ENCODE measurements around the gene PMF1.

PMF1 gene

GRCh38 chr1:156217871-156218270, 5.1 kb downstream of the PMF1 start:
- no peak overlapping the region for H2AK5ac ChIP-seq (ENCODE audit: low read length)
- H3K79me2 ChIP-seq (ENCODE audit: control insufficient read depth, insufficient read depth, low read length, poor library complexity) = peaks cover 1% of the 10 kb centered on the region
- no peak overlapping the region for H3K23ac ChIP-seq (ENCODE audit: low read length)
- H2BK5ac ChIP-seq (ENCODE audit: low read depth, low read length, poor library complexity) = no peak overlapping the region
- H3K4me2 ChIP-seq (ENCODE audit: low read length) = no peak overlapping the region
- no peak overlapping the region for H2BK12ac ChIP-seq (ENCODE audit: low read length)
- no peak overlapping the region for H4K8ac ChIP-seq (ENCODE audit: low read depth, low read length)
- no peak overlapping the region for H3K18ac ChIP-seq (ENCODE audit: low read length)
- peak; percentile 24 to 55 for DNase-seq
- no peak overlapping the region for H2BK120ac ChIP-seq (ENCODE audit: insufficient read depth, low read length, poor library complexity)
- peaks cover 0 to 6% of the 10 kb centered on the region in 2 experiments for H3K4me1 ChIP-seq (ENCODE audit: control insufficient read depth in 1 of 2, insufficient read depth in 2 of 2, low read length in 2 of 2)
- WGBS (ENCODE audit: extremely low coverage, insufficient coverage, insufficient read length) = no CpG with 5 or more reads among the region's 2 CpGs
- H4K91ac ChIP-seq (ENCODE audit: low read depth, low read length) = no peak overlapping the region
- no peak overlapping the region for H3K9ac ChIP-seq (ENCODE audit: low read length)
- peaks cover 12 to 17% of the 10 kb centered on the region in 2 experiments for H3K36me3 ChIP-seq (ENCODE audit: control insufficient read depth in 1 of 2, insufficient read depth in 2 of 2, low read length in 2 of 2)
- H3K4ac ChIP-seq (ENCODE audit: low read depth, low read length) = no peak overlapping the region
- H3K79me1 ChIP-seq (ENCODE audit: low read length) = peaks cover 2% of the 10 kb centered on the region
- no peaks in the 10 kb centered on the region for H3K27me3 ChIP-seq (ENCODE audit: insufficient read depth, low read length)
- H3K14ac ChIP-seq (ENCODE audit: low read length) = no peak overlapping the region
- H3K27ac ChIP-seq (ENCODE audit: low read depth, low read length) = no peak overlapping the region
- H4K12ac ChIP-seq (ENCODE audit: low read depth, low read length) = no peak overlapping the region
- no peak overlapping the region for H2AFZ ChIP-seq (ENCODE audit: insufficient read depth, low read length, poor library complexity)
- no peak overlapping the region for H3K4me3 ChIP-seq (ENCODE audit: low read depth, low read length)
- H3K9me3 ChIP-seq (ENCODE audit: insufficient read depth, low read depth, low read length) = no peaks in the 10 kb centered on the region

GRCh38 chr1:156220226-156220625, 7.4 kb downstream of the PMF1 start:
- H4K91ac ChIP-seq (ENCODE audit: low read depth, low read length) = no peak overlapping the region
- H3K23ac ChIP-seq (ENCODE audit: low read length) = no peak overlapping the region
- H3K79me1 ChIP-seq (ENCODE audit: low read length) = no peaks in the 10 kb centered on the region
- no peak overlapping the region for H2AFZ ChIP-seq (ENCODE audit: insufficient read depth, low read length, poor library complexity)
- H2BK12ac ChIP-seq (ENCODE audit: low read length) = no peak overlapping the region
- no CpG with 5 or more reads among the region's 9 CpGs for WGBS (ENCODE audit: extremely low coverage, insufficient coverage, insufficient read length)
- H3K18ac ChIP-seq (ENCODE audit: low read length) = no peak overlapping the region
- H3K27me3 ChIP-seq (ENCODE audit: insufficient read depth, low read length) = no peaks in the 10 kb centered on the region
- no peak overlapping the region for H3K14ac ChIP-seq (ENCODE audit: low read length)
- no peaks in the 10 kb centered on the region for H3K4me1 ChIP-seq (ENCODE audit: control insufficient read depth in 1 of 2, insufficient read depth in 2 of 2, low read length in 2 of 2)
- no peak overlapping the region for H4K8ac ChIP-seq (ENCODE audit: low read depth, low read length)
- no peak overlapping the region for H3K4me2 ChIP-seq (ENCODE audit: low read length)
- H2BK5ac ChIP-seq (ENCODE audit: low read depth, low read length, poor library complexity) = no peak overlapping the region
- H3K9me3 ChIP-seq (ENCODE audit: insufficient read depth, low read depth, low read length) = no peaks in the 10 kb centered on the region
- H3K9ac ChIP-seq (ENCODE audit: low read length) = no peak overlapping the region
- no peak overlapping the region for H3K4me3 ChIP-seq (ENCODE audit: low read depth, low read length)
- DNase-seq = no peak
- H4K12ac ChIP-seq (ENCODE audit: low read depth, low read length) = no peak overlapping the region
- H3K79me2 ChIP-seq (ENCODE audit: control insufficient read depth, insufficient read depth, low read length, poor library complexity) = no peaks in the 10 kb centered on the region
- no peak overlapping the region for H3K27ac ChIP-seq (ENCODE audit: low read depth, low read length)
- peaks cover 18 to 23% of the 10 kb centered on the region in 2 experiments for H3K36me3 ChIP-seq (ENCODE audit: control insufficient read depth in 1 of 2, insufficient read depth in 2 of 2, low read length in 2 of 2)
- no peak overlapping the region for H2AK5ac ChIP-seq (ENCODE audit: low read length)
- no peak overlapping the region for H3K4ac ChIP-seq (ENCODE audit: low read depth, low read length)
- no peak overlapping the region for H2BK120ac ChIP-seq (ENCODE audit: insufficient read depth, low read length, poor library complexity)

GRCh38 chr1:156221986-156222692, 9.3 kb downstream of the PMF1 start:
- no peak overlapping the region for H4K91ac ChIP-seq (ENCODE audit: low read depth, low read length)
- no peak overlapping the region for H4K8ac ChIP-seq (ENCODE audit: low read depth, low read length)
- no CpG with 5 or more reads among the region's 13 CpGs for WGBS (ENCODE audit: extremely low coverage, insufficient coverage, insufficient read length)
- no peaks in the 10 kb centered on the region for H3K79me2 ChIP-seq (ENCODE audit: control insufficient read depth, insufficient read depth, low read length, poor library complexity)
- no peaks in the 10 kb centered on the region for H3K79me1 ChIP-seq (ENCODE audit: low read length)
- H3K14ac ChIP-seq (ENCODE audit: low read length) = no peak overlapping the region
- no peaks in the 10 kb centered on the region for H3K9me3 ChIP-seq (ENCODE audit: insufficient read depth, low read depth, low read length)
- no peak overlapping the region for H4K12ac ChIP-seq (ENCODE audit: low read depth, low read length)
- H3K27ac ChIP-seq (ENCODE audit: low read depth, low read length) = no peak overlapping the region
- H3K36me3 ChIP-seq (ENCODE audit: control insufficient read depth in 1 of 2, insufficient read depth in 2 of 2, low read length in 2 of 2) = peaks cover 22 to 30% of the 10 kb centered on the region in 2 experiments
- H2BK120ac ChIP-seq (ENCODE audit: insufficient read depth, low read length, poor library complexity) = no peak overlapping the region
- H3K18ac ChIP-seq (ENCODE audit: low read length) = no peak overlapping the region
- no peak overlapping the region for H2BK5ac ChIP-seq (ENCODE audit: low read depth, low read length, poor library complexity)
- no peak overlapping the region for H3K4me3 ChIP-seq (ENCODE audit: low read depth, low read length)
- no peak for DNase-seq
- H3K9ac ChIP-seq (ENCODE audit: low read length) = no peak overlapping the region
- H2AK5ac ChIP-seq (ENCODE audit: low read length) = no peak overlapping the region
- no peaks in the 10 kb centered on the region for H3K4me1 ChIP-seq (ENCODE audit: control insufficient read depth in 1 of 2, insufficient read depth in 2 of 2, low read length in 2 of 2)
- H2AFZ ChIP-seq (ENCODE audit: insufficient read depth, low read length, poor library complexity) = no peak overlapping the region
- no peak overlapping the region for H2BK12ac ChIP-seq (ENCODE audit: low read length)
- H3K4ac ChIP-seq (ENCODE audit: low read depth, low read length) = no peak overlapping the region
- H3K4me2 ChIP-seq (ENCODE audit: low read length) = no peak overlapping the region
- H3K23ac ChIP-seq (ENCODE audit: low read length) = no peak overlapping the region
- H3K27me3 ChIP-seq (ENCODE audit: insufficient read depth, low read length) = no peaks in the 10 kb centered on the region

- Histone ChIP-seq H3K79me2 (ENCODE audit: control insufficient read depth, insufficient read depth, low read length, poor library complexity) (no peaks in the 10 kb centered on the region), H2AK5ac (ENCODE audit: low read length) (no peak overlapping the region), H3K4me1 (ENCODE audit: control insufficient read depth in 1 of 2, insufficient read depth in 2 of 2, low read length in 2 of 2) (peaks cover 0 to 2% of the 10 kb centered on the region in 2 experiments), H2BK12ac (ENCODE audit: low read length) (no peak overlapping the region), H3K14ac (ENCODE audit: low read length) (no peak overlapping the region), H3K4me2 (ENCODE audit: low read length) (no peak overlapping the region), H3K27ac (ENCODE audit: low read depth, low read length) (no peak overlapping the region), H4K12ac (ENCODE audit: low read depth, low read length) (no peak overlapping the region), H3K79me1 (ENCODE audit: low read length) (no peaks in the 10 kb centered on the region), H3K36me3 (ENCODE audit: control insufficient read depth in 1 of 2, insufficient read depth in 2 of 2, low read length in 2 of 2) (peaks cover 24 to 32% of the 10 kb centered on the region in 2 experiments), H3K18ac (ENCODE audit: low read length) (no peak overlapping the region), H2BK5ac (ENCODE audit: low read depth, low read length, poor library complexity) (no peak overlapping the region), H3K9me3 (ENCODE audit: insufficient read depth, low read depth, low read length) (no peaks in the 10 kb centered on the region), H3K23ac (ENCODE audit: low read length) (no peak overlapping the region), H2BK120ac (ENCODE audit: insufficient read depth, low read length, poor library complexity) (no peak overlapping the region), H3K4me3 (ENCODE audit: low read depth, low read length) (no peak overlapping the region), H4K8ac (ENCODE audit: low read depth, low read length) (no peak overlapping the region), H3K4ac (ENCODE audit: low read depth, low read length) (no peak overlapping the region), H4K91ac (ENCODE audit: low read depth, low read length) (no peak overlapping the region), H3K9ac (ENCODE audit: low read length) (no peak overlapping the region), H3K27me3 (ENCODE audit: insufficient read depth, low read length) (no peaks in the 10 kb centered on the region), H2AFZ (ENCODE audit: insufficient read depth, low read length, poor library complexity) (no peak overlapping the region)
- no CpG with 5 or more reads among the region's 2 CpGs for WGBS (ENCODE audit: extremely low coverage, insufficient coverage, insufficient read length)
- no peak for DNase-seq
Observed at GRCh38 chr1:156225677-156226014, 12.8 kb downstream of the PMF1 start.

All from trophoblast cell (in vitro differentiated cells and primary cell).